Keratinocyte (primary cell): Measurements from ENCODE around the gene SLC35E2B. TPM values are rescaled to one million over a fixed set of nuclear protein-coding genes. Genes with fewer than 3 reads are reported as not detected.
"Not testable (repeated sequence)": the region's sequence is repeated elsewhere in the genome, so short reads cannot be mapped to it uniquely, and the experiment has no call there.

ENCODE experiments used
- DNase-seq: peaks from one replicate; pipeline ENCODE4 v3.0.0-alpha.2; 2011; ENCODE audit warnings: low read depth, missing footprints, low spot score
- FAIRE-seq: peaks from 2 replicates; lab custom pipeline; 2011; peaks lifted over from hg19 to GRCh38; lab: Jason Lieb, UNC
- H2AFZ ChIP-seq: 2 replicates; pipeline ENCODE4 v1.6.0; 2012; ENCODE audit warnings: low read length, control low read depth, inconsistent platforms; ENCODE audit not compliant: control insufficient read depth
- H3K27ac ChIP-seq: 2 replicates; pipeline ENCODE4 v1.5.1; 2011; ENCODE audit warnings: low read length; ENCODE audit not compliant: control insufficient read depth, insufficient read depth
- H3K27me3 ChIP-seq: 3 replicates; pipeline ENCODE4 v1.6.0; 2011; ENCODE audit warnings: low read length; ENCODE audit not compliant: control insufficient read depth, insufficient read depth; ENCODE audit errors: extremely low read depth
- H3K36me3 ChIP-seq, 2 experiments: 2 replicates in 1 of 2; 3 replicates in 1 of 2; pipeline ENCODE4 v1.5.1; 2011; ENCODE audit warnings: low read length in 2 of 2, mild to moderate bottlenecking in 1 of 2; ENCODE audit not compliant: control insufficient read depth in 2 of 2, insufficient read depth in 2 of 2; ENCODE audit errors: extremely low read depth in 1 of 2
- H3K4me1 ChIP-seq: 3 replicates; pipeline ENCODE4 v1.5.1; 2011; ENCODE audit warnings: low read length; ENCODE audit not compliant: control insufficient read depth, insufficient read depth; ENCODE audit errors: extremely low read depth
- H3K4me2 ChIP-seq: 3 replicates; pipeline ENCODE4 v1.6.0; 2011; ENCODE audit warnings: low read depth, low read length; ENCODE audit not compliant: control insufficient read depth, insufficient read depth; ENCODE audit errors: extremely low read depth
- H3K4me3 ChIP-seq, 3 experiments: fragments of 200-600 bp in 1 of 3; sonication (generic) in 1 of 3; 2 replicates in 2 of 3; 3 replicates in 1 of 3; pipeline ENCODE4 v1.5.1; 2011 to 2016; ENCODE audit warnings: low read length in 3 of 3, mild to moderate bottlenecking in 3 of 3, control low read depth in 2 of 3, inconsistent platforms in 1 of 3, low read depth in 1 of 3, mixed read lengths in 1 of 3, mixed run types in 1 of 3, moderate library complexity in 1 of 3; ENCODE audit not compliant: control insufficient read depth in 2 of 3, insufficient read depth in 2 of 3; ENCODE audit errors: extremely low read depth in 1 of 3
- H3K79me2 ChIP-seq: 2 replicates; pipeline ENCODE4 v1.6.0; 2012; ENCODE audit warnings: low read length; ENCODE audit not compliant: control insufficient read depth, insufficient read depth
- H3K9ac ChIP-seq: 3 replicates; pipeline ENCODE4 v1.6.0; 2011; ENCODE audit warnings: low read length; ENCODE audit not compliant: control insufficient read depth, insufficient read depth; ENCODE audit errors: extremely low read depth
- H3K9me1 ChIP-seq: 3 replicates; pipeline ENCODE4 v1.6.0; 2011; ENCODE audit warnings: low read length; ENCODE audit not compliant: control insufficient read depth, insufficient read depth; ENCODE audit errors: extremely low read depth
- H3K9me3 ChIP-seq: 2 replicates; pipeline ENCODE4 v1.5.1; 2012; ENCODE audit warnings: low read depth, low read length; ENCODE audit not compliant: control insufficient read depth
- H4K20me1 ChIP-seq: 3 replicates; pipeline ENCODE4 v1.6.0; 2011; ENCODE audit warnings: low read length; ENCODE audit not compliant: control insufficient read depth, insufficient read depth; ENCODE audit errors: extremely low read depth
- EZH2 ChIP-seq: IDR thresholded peaks from one replicate; pipeline ENCODE4 v1.6.1; 2012; ENCODE audit warnings: inconsistent platforms, mild to moderate bottlenecking, low read length, moderate library complexity
- dilution Hi-C: fragments of 300-500 bp; cut with MboI; formaldehyde crosslinking; loops from one replicate; pipeline ENCODE4 v1.7.0; 2020; ENCODE audit warnings: low sequenced_read_pairs; ENCODE audit not compliant: extremely low pct_ligation_motif_present
- polyA plus RNA-seq, 5 experiments: library from polyadenylated mRNA; depleted of rRNA in 3 of 5; stranded (reverse) in 3 of 5; stranded (forward) in 1 of 5; unstranded in 1 of 5; fragments of >200 nt; gene quantifications; 1 replicate in 1 of 5; 2 replicates in 3 of 5; 3 replicates in 1 of 5; pipeline versions ENCODE4 v1.2.1 to v1.2.3, GENCODE V29; 2011 to 2012; ENCODE audit warnings: missing spikeins in 2 of 5, low read depth in 1 of 5, low replicate concordance in 1 of 5
- TF ChIP-seq, protein P1 (sequence below), 3 experiments: IDR thresholded peaks in 1 of 3; conservative IDR thresholded peaks in 1 of 3; optimal IDR thresholded peaks in 1 of 3; 2 replicates in 2 of 3; 3 replicates in 1 of 3; pipeline versions ENCODE3 to v1.5.1; 2011; ENCODE audit warnings: low read length in 3 of 3, mild to moderate bottlenecking in 3 of 3, moderate library complexity in 2 of 3, control low read depth in 1 of 3, inconsistent platforms in 1 of 3; ENCODE audit not compliant: insufficient read depth in 2 of 3; ENCODE audit errors: extremely low read depth in 1 of 3

The SLC35E2B gene
- polyA plus RNA-seq, 1 donor (not counting 4 experiments of a cell fraction or from before 2014, with no cell fraction given) = 10.3 TPM

DNA sequence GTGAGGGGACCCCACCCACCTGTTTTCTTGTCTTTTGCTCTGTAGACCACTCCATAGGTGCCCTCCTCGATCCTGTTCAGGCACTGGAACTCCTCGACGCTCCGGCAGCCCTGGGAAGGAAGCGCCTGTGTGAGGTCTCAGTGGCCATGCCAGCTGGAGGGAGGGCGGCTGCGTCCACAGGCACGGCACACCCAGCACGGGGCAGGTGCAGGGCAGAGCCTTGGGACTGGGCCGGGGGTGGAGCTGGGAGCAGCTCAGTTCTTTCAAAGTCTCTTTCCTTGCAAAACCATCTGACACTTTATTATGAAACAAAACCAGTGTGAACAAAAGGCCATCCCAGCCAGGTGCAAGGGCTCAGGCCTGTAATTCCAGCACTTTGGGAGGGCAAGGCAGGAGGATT lies 13.0 kb upstream of the SLC35E2B start:
- dilution Hi-C loops, FAIRE-seq, H3K9me3 ChIP-seq, H3K9ac ChIP-seq, H3K36me3 ChIP-seq, H3K79me2 ChIP-seq, H3K9me1 ChIP-seq, H3K4me3 ChIP-seq, H3K4me1 ChIP-seq, H2AFZ ChIP-seq, DNase-seq, H3K27ac ChIP-seq, H4K20me1 ChIP-seq, H3K4me2 ChIP-seq, H3K27me3 ChIP-seq: not testable (repeated sequence)

GRCh38 chr1:1704284-1704957 lies 11.8 kb upstream of the SLC35E2B start:
- FAIRE-seq, H4K20me1 ChIP-seq, H3K9ac ChIP-seq, H3K27me3 ChIP-seq, H3K4me3 ChIP-seq, H3K9me1 ChIP-seq, H2AFZ ChIP-seq, DNase-seq, H3K36me3 ChIP-seq, H3K79me2 ChIP-seq, dilution Hi-C loops, H3K27ac ChIP-seq, H3K4me1 ChIP-seq, H3K4me2 ChIP-seq, H3K9me3 ChIP-seq: not testable (repeated sequence)

DNA sequence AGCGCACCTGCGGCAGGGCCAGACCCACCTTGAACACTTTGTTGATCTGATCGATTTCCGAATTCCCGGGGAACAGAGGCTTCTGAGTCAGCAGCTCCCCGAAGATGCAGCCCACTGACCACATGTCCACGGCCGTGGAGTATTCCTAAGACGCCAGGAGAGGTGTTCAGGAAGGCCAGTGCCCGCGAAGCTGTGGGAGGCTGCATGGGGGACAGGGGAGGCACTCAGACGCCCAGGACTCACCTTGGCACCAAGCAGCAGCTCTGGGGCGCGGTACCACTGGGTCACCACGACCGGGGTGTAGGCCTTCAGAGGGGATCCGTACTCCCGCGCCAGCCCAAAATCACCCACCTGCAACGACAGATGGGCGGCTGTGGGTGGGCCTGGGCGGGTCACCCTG lies 11.2 kb upstream of the SLC35E2B start:
- Histone ChIP-seq H3K9ac (no peak overlapping the region), H3K4me1 (no peaks in the 10 kb centered on the region), H3K4me3 (no peak overlapping the region), H3K27me3 (no peaks in the 10 kb centered on the region), H3K9me1 (no peaks in the 10 kb centered on the region), H4K20me1 (no peaks in the 10 kb centered on the region), H3K79me2 (no peaks in the 10 kb centered on the region), H3K9me3 (no peaks in the 10 kb centered on the region), H3K36me3 (no peaks in the 10 kb centered on the region), H3K27ac (no peak overlapping the region), H3K4me2 (no peak overlapping the region), H2AFZ (no peak overlapping the region)
- no peak for FAIRE-seq
- DNase-seq = no peak
- dilution Hi-C loops = no loop called here
- TF ChIP-seq, protein P1, sequence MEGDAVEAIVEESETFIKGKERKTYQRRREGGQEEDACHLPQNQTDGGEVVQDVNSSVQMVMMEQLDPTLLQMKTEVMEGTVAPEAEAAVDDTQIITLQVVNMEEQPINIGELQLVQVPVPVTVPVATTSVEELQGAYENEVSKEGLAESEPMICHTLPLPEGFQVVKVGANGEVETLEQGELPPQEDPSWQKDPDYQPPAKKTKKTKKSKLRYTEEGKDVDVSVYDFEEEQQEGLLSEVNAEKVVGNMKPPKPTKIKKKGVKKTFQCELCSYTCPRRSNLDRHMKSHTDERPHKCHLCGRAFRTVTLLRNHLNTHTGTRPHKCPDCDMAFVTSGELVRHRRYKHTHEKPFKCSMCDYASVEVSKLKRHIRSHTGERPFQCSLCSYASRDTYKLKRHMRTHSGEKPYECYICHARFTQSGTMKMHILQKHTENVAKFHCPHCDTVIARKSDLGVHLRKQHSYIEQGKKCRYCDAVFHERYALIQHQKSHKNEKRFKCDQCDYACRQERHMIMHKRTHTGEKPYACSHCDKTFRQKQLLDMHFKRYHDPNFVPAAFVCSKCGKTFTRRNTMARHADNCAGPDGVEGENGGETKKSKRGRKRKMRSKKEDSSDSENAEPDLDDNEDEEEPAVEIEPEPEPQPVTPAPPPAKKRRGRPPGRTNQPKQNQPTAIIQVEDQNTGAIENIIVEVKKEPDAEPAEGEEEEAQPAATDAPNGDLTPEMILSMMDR (optimal IDR thresholded peaks at IDR 0.05 in 1 of 3, IDR thresholded peaks at IDR 0.05 in 1 of 3, conservative IDR thresholded peaks at IDR 0.05 in 1 of 3; ENCODE audit: extremely low read depth in 1 of 3, insufficient read depth in 2 of 3, low read length in 3 of 3) = no peak
- TF ChIP-seq EZH2 = no peak

DNA sequence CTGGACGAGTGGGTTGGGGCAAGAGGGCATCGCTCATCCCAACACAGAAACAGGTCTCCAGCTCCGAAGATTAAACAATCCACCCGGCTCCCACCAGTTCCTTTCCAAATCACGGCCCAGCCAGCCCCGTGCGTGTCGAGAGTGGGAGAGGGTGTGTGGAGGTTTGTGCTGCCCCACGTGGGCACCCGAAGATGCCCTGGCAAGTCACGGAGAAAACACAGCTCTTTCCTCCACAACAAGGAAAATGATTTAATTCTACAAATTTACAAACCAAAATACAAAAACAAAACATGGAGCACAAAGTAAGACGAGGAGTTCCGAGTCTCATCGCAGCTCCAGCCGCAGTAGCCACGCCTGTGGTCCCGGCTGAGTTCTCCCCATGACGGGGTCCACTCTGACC lies 9.9 kb upstream of the SLC35E2B start:
- H3K9me3 ChIP-seq, H3K4me1 ChIP-seq, H3K36me3 ChIP-seq, H3K27me3 ChIP-seq, H3K27ac ChIP-seq, H4K20me1 ChIP-seq, DNase-seq, FAIRE-seq, H2AFZ ChIP-seq, H3K9me1 ChIP-seq, H3K4me2 ChIP-seq, dilution Hi-C loops, H3K4me3 ChIP-seq, H3K79me2 ChIP-seq, H3K9ac ChIP-seq: not testable (repeated sequence)
